RKO (cell line): Measurements from ENCODE around the gene GPN2.
"Not testable (repeated sequence)": the region's sequence is repeated elsewhere in the genome, so short reads cannot be mapped to it uniquely, and the experiment has no call there.

Source experiments
- DNase-seq: peaks from one replicate; pipeline ENCODE4 v3.0.0-alpha.2; 2016; ENCODE audit warnings: low spot score

Gene GPN2

GRCh38 chr1:26857473-26858060 is 32.5 kb downstream of the GPN2 start:
- no peak for DNase-seq

GRCh38 chr1:26856604-26857469 is 33.2 kb downstream of the GPN2 start:
- no peak for DNase-seq

- no peak for DNase-seq
Measured at GRCh38 chr1:26856181-26856580, 33.9 kb downstream of the GPN2 start.

GRCh38 chr1:26855636-26856035 is 34.4 kb downstream of the GPN2 start:
- DNase-seq, result no peak

GRCh38 chr1:26854906-26855305 is 35.2 kb downstream of the GPN2 start:
- no peak for DNase-seq

- DNase-seq, result no peak
Measured at GRCh38 chr1:26853600-26853999, 36.5 kb downstream of the GPN2 start.

GRCh38 chr1:26853156-26853555 is 36.9 kb downstream of the GPN2 start:
- peak; percentile 87 for DNase-seq

- DNase-seq, result no peak
Measured at GRCh38 chr1:26852701-26853100, 37.4 kb downstream of the GPN2 start.

GRCh38 chr1:26851106-26851684 is 38.9 kb downstream of the GPN2 start:
- DNase-seq, result no peak

- peak; percentile 96 for DNase-seq
Measured at GRCh38 chr1:26848941-26849774, 40.9 kb downstream of the GPN2 start.

GRCh38 chr1:26848499-26848898 is 41.6 kb downstream of the GPN2 start:
- no peak for DNase-seq

GRCh38 chr1:26847826-26848225 is 42.3 kb downstream of the GPN2 start:
- not testable (repeated sequence) for DNase-seq

- no peak for DNase-seq
Measured at GRCh38 chr1:26844424-26845196, 45.5 kb downstream of the GPN2 start.

- no peak for DNase-seq
Measured at GRCh38 chr1:26839779-26840178, 50.3 kb downstream of the GPN2 start.

- no peak for DNase-seq
Measured at GRCh38 chr1:26839339-26839722, 50.8 kb downstream of the GPN2 start.

- no peak for DNase-seq
Measured at GRCh38 chr1:26838474-26839338, 51.4 kb downstream of the GPN2 start.

- not testable (repeated sequence) for DNase-seq
Measured at GRCh38 chr1:26837665-26838064, 52.4 kb downstream of the GPN2 start.

GRCh38 chr1:26833432-26834405 is 56.4 kb downstream of the GPN2 start:
- no peak for DNase-seq

GRCh38 chr1:26832249-26832960 is 57.7 kb downstream of the GPN2 start:
- DNase-seq, result no peak
